ENCODE results near the gene PDS5A. TPM values are rescaled to one million over a fixed set of nuclear protein-coding genes. Genes with fewer than 3 reads are reported as not detected.
A peak's percentile ranks its signal among the peaks of the same experiment; 100 is the strongest.

PDS5A gene
- total and polyA plus RNA-seq, 2 of the 13 experiments (the other 11 are each of a cell fraction or from before 2014, with no cell fraction given), result 31.8 to 57.0 TPM

DNA sequence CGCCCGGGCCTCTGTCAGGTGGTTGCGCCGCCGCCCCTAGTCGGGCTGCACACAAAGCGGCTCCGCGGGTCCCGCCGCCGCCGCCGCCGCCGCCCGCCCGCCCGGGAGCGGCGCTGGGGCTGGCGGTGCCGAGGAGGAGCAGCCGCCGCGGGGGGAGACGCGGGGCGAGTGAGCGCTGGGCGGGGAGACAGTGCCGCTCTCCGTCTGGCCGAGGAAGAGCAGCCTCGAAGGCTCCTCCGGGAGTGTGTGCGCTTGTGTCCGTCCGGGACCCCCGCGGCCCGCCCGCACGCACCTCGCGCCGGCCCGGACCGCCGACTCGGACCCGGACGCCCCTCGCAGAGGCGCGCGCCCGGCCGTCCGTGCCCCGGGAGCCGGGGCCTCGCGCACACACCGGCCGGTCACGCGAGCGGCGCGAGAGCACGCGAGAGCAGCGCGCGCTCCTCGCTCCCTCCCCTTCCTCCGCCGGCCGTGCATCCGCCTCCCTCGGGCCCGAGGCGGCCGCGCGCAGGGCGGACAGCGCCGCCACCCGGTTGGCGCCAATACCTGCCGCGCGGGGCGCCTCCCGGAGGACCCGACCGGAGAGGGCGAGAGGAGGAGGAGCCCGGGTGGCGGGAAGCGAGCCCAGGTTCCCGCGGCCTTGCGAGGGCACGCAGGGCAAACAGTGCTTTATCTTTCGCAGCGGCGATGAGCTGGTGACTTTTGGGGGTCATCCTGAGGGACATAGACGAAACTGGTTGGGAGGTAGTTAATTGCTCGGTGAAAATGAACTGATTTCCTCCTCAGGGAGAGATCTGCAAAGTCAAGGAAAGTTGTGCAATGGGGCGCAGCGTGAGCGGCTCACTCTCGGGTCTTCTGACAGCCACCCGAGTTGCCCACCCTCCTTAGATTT, at the start of gene PDS5A (continued):
- TF ChIP-seq, protein P1, sequence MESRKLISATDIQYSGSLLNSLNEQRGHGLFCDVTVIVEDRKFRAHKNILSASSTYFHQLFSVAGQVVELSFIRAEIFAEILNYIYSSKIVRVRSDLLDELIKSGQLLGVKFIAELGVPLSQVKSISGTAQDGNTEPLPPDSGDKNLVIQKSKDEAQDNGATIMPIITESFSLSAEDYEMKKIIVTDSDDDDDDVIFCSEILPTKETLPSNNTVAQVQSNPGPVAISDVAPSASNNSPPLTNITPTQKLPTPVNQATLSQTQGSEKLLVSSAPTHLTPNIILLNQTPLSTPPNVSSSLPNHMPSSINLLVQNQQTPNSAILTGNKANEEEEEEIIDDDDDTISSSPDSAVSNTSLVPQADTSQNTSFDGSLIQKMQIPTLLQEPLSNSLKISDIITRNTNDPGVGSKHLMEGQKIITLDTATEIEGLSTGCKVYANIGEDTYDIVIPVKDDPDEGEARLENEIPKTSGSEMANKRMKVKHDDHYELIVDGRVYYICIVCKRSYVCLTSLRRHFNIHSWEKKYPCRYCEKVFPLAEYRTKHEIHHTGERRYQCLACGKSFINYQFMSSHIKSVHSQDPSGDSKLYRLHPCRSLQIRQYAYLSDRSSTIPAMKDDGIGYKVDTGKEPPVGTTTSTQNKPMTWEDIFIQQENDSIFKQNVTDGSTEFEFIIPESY (CRISPR knock-in tag; IDR thresholded peaks at IDR 0.05), result peak; percentile 43; the same call in 1 of the 2 replicates
- peak; percentile 94 for TF ChIP-seq XRCC5 (optimal IDR thresholded peaks at IDR 0.05; ENCODE audit: low read length)
- TF ChIP-seq PTBP1 (IDR thresholded peaks at IDR 0.05; ENCODE audit: low read depth, low read length, poor library complexity, severe bottlenecking), result peak; percentile 70
- no peak for TF ChIP-seq HNRNPH1 (optimal IDR thresholded peaks at IDR 0.05; ENCODE audit: low read depth, low read length)
- peak; percentile 67; the same call in 1 of the 2 replicates for TF ChIP-seq ETV5 (CRISPR knock-in tag; IDR thresholded peaks at IDR 0.05; ENCODE audit: borderline replicate concordance)
- peak; percentile 88 for TF ChIP-seq ZNF230 (CRISPR knock-in tag; IDR thresholded peaks at IDR 0.05)
- peak; percentile 52; the same call in 1 of the 2 replicates for TF ChIP-seq ISL2 (CRISPR knock-in tag; IDR thresholded peaks at IDR 0.05)
- no peak for TF ChIP-seq GZF1 (CRISPR knock-in tag; IDR thresholded peaks at IDR 0.05)
- TF ChIP-seq, protein P2, sequence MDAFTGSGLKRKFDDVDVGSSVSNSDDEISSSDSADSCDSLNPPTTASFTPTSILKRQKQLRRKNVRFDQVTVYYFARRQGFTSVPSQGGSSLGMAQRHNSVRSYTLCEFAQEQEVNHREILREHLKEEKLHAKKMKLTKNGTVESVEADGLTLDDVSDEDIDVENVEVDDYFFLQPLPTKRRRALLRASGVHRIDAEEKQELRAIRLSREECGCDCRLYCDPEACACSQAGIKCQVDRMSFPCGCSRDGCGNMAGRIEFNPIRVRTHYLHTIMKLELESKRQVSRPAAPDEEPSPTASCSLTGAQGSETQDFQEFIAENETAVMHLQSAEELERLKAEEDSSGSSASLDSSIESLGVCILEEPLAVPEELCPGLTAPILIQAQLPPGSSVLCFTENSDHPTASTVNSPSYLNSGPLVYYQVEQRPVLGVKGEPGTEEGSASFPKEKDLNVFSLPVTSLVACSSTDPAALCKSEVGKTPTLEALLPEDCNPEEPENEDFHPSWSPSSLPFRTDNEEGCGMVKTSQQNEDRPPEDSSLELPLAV (CRISPR knock-in tag; conservative IDR thresholded peaks at IDR 0.05; ENCODE audit: low read depth), result no peak
- TF ChIP-seq, protein P3, sequence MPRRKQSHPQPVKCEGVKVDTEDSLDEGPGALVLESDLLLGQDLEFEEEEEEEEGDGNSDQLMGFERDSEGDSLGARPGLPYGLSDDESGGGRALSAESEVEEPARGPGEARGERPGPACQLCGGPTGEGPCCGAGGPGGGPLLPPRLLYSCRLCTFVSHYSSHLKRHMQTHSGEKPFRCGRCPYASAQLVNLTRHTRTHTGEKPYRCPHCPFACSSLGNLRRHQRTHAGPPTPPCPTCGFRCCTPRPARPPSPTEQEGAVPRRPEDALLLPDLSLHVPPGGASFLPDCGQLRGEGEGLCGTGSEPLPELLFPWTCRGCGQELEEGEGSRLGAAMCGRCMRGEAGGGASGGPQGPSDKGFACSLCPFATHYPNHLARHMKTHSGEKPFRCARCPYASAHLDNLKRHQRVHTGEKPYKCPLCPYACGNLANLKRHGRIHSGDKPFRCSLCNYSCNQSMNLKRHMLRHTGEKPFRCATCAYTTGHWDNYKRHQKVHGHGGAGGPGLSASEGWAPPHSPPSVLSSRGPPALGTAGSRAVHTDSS (CRISPR knock-in tag; conservative IDR thresholded peaks at IDR 0.05), result no peak
- no peak for TF ChIP-seq ZNF670 (CRISPR knock-in tag; IDR thresholded peaks at IDR 0.05; ENCODE audit: borderline replicate concordance)
- TF ChIP-seq, protein P4, sequence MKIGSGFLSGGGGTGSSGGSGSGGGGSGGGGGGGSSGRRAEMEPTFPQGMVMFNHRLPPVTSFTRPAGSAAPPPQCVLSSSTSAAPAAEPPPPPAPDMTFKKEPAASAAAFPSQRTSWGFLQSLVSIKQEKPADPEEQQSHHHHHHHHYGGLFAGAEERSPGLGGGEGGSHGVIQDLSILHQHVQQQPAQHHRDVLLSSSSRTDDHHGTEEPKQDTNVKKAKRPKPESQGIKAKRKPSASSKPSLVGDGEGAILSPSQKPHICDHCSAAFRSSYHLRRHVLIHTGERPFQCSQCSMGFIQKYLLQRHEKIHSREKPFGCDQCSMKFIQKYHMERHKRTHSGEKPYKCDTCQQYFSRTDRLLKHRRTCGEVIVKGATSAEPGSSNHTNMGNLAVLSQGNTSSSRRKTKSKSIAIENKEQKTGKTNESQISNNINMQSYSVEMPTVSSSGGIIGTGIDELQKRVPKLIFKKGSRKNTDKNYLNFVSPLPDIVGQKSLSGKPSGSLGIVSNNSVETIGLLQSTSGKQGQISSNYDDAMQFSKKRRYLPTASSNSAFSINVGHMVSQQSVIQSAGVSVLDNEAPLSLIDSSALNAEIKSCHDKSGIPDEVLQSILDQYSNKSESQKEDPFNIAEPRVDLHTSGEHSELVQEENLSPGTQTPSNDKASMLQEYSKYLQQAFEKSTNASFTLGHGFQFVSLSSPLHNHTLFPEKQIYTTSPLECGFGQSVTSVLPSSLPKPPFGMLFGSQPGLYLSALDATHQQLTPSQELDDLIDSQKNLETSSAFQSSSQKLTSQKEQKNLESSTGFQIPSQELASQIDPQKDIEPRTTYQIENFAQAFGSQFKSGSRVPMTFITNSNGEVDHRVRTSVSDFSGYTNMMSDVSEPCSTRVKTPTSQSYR (CRISPR knock-in tag; IDR thresholded peaks at IDR 0.05; ENCODE audit: borderline replicate concordance), result no peak
- peak; percentile 82; the same call in 1 of the 2 replicates for TF ChIP-seq ZNF562 (CRISPR knock-in tag; IDR thresholded peaks at IDR 0.05; ENCODE audit: borderline replicate concordance)
- no peak for TF ChIP-seq ZSCAN30 (CRISPR knock-in tag; IDR thresholded peaks at IDR 0.05)
- peak; percentile 53 for TF ChIP-seq PITX1 (CRISPR knock-in tag; IDR thresholded peaks at IDR 0.05)
- TF ChIP-seq PRPF4 (IDR thresholded peaks at IDR 0.05; ENCODE audit: low read depth, low read length, poor library complexity, severe bottlenecking), result no peak
- peak; percentile 85 for TF ChIP-seq CEBPB (IDR thresholded peaks at IDR 0.05; ENCODE audit: borderline replicate concordance, low read depth, low read length)
- TF ChIP-seq, protein P5, sequence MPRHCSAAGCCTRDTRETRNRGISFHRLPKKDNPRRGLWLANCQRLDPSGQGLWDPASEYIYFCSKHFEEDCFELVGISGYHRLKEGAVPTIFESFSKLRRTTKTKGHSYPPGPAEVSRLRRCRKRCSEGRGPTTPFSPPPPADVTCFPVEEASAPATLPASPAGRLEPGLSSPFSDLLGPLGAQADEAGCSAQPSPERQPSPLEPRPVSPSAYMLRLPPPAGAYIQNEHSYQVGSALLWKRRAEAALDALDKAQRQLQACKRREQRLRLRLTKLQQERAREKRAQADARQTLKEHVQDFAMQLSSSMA (CRISPR knock-in tag; IDR thresholded peaks at IDR 0.05), result no peak
- TF ChIP-seq GATAD1 (CRISPR knock-in tag; IDR thresholded peaks at IDR 0.05), result peak; percentile 76
- peak; percentile 87 for TF ChIP-seq POGZ (CRISPR knock-in tag; IDR thresholded peaks at IDR 0.05)

Measured in HepG2 (cell line).